NT2/D1 (cell line): ENCODE data around the gene DCC.
"Not testable (repeated sequence)": the region's sequence is repeated elsewhere in the genome, so short reads cannot be mapped to it uniquely, and the experiment has no call there.

Source experiments
- DNase-seq: peaks from one replicate; pipeline ENCODE4 v3.0.0-alpha.2; 2011; ENCODE audit warnings: low read depth, low spot score
- H3K27me3 ChIP-seq: 2 replicates; pipeline ENCODE4 v1.6.0; 2011; ENCODE audit warnings: mild to moderate bottlenecking; ENCODE audit not compliant: insufficient read length, insufficient read depth
- H3K36me3 ChIP-seq: 2 replicates; pipeline ENCODE4 v1.6.1; 2011; ENCODE audit warnings: mild to moderate bottlenecking, low read length, mixed read lengths; ENCODE audit not compliant: insufficient read depth, insufficient read length
- H3K4me1 ChIP-seq: 2 replicates; pipeline ENCODE4 v1.5.1; 2011; ENCODE audit not compliant: insufficient read depth, insufficient read length
- H3K4me3 ChIP-seq: 2 replicates; pipeline ENCODE4 v1.5.1; 2011; ENCODE audit warnings: low read depth; ENCODE audit not compliant: insufficient read length
- H3K9ac ChIP-seq: 2 replicates; pipeline ENCODE4 v1.6.0; 2011; ENCODE audit warnings: low read depth; ENCODE audit not compliant: insufficient read length
- H3K9me3 ChIP-seq: 2 replicates; pipeline ENCODE4 v1.5.1; 2011; ENCODE audit warnings: mild to moderate bottlenecking, low read length; ENCODE audit not compliant: insufficient read depth
- SUZ12 ChIP-seq: IDR thresholded peaks from 2 replicates; pipeline ENCODE4 v1.6.1; 2011; ENCODE audit not compliant: insufficient read length, insufficient read depth; ENCODE audit errors: extremely low read depth
- YY1 ChIP-seq: IDR thresholded peaks from 2 replicates; pipeline ENCODE4 v1.6.1; 2011; ENCODE audit not compliant: insufficient read length, insufficient read depth
- ZNF274 ChIP-seq: IDR thresholded peaks from 2 replicates; pipeline ENCODE4 v1.6.1; 2011; ENCODE audit warnings: mild to moderate bottlenecking, low read depth, low read length

DCC gene

DNA sequence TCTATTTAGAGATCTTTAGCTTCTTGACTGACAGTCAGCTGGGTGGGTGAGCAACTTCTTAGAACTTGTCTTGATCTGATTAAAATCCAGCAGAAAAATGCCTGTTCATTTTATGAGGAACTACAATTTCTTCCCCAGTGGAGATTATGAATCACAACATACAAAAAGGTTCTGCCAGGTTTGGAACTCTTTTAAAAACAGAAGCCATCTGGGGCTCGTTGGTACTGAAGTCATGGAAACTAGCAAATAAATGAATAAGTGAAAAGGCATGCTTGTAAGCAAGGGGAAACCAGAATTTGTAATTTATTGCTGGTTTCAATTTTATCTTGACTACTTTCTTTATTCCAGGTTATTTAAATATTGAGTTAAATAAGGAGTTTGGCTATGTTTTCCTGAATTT lies 1117.1 kb downstream of the DCC start:
- Histone ChIP-seq H3K9ac (no peak overlapping the region), H3K9me3 (no peaks in the 10 kb centered on the region), H3K4me1 (no peaks in the 10 kb centered on the region), H3K36me3 (no peaks in the 10 kb centered on the region), H3K4me3 (no peak overlapping the region), H3K27me3 (no peaks in the 10 kb centered on the region)
- no peak for DNase-seq
- TF ChIP-seq YY1 (no peak), ZNF274 (no peak), SUZ12 (no peak)

DNA sequence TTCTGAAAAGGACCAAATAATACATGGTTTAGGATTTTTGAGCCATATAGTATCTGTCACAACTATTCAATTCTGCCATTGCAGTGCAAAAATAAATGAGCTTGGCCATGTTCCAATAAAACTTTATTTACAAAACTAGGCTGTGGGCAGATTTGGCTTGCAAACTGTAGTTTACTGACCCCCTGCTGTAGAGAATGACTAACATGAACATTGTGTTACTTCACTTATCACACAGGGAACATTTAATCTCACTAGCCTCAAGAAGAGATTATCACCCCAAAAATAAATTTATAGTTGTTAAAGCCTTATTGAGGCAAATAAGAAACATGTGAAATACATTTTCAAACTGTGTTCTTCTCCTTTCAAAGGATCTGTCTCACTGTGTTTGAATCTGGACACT lies 1118.3 kb downstream of the DCC start:
- DNase-seq: no peak
- Histone ChIP-seq H3K9me3 (no peaks in the 10 kb centered on the region), H3K4me3 (no peak overlapping the region), H3K4me1 (no peaks in the 10 kb centered on the region), H3K36me3 (no peaks in the 10 kb centered on the region), H3K27me3 (no peaks in the 10 kb centered on the region), H3K9ac (no peak overlapping the region)
- TF ChIP-seq ZNF274 (no peak), SUZ12 (no peak), YY1 (no peak)

DNA sequence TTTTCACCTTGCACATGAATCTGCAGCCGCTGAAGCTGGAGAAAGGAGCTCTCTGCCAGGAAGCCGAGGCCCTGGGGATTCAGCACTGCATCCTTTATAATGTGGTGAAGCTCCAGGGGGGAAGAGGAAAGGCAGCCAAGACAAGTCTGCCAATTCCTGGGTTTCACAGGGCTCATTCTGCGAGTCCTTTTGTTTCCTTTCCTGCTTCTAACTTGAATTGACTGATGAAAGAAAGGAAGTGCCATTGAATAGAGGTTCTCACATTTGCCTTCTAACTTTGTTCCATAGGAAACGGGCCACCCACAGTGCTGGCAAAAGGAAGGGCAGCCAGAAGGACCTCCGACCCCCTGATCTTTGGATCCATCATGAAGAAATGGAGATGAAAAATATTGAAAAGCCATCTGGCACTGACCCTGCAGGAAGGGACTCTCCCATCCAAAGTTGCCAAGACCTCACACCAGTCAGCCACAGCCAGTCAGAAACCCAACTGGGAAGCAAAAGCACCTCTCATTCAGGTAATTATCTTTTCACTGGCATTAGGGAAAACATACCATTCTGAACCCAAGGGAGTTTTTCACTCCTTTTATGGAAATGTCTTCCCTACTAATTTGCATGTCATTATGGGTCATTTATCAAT lies 1119.1 kb downstream of the DCC start:
- no peak overlapping the region for H3K9ac ChIP-seq
- H3K9me3 ChIP-seq: no peaks in the 10 kb centered on the region
- H3K36me3 ChIP-seq: no peaks in the 10 kb centered on the region
- no peak for DNase-seq
- H3K4me1 ChIP-seq: no peaks in the 10 kb centered on the region
- H3K4me3 ChIP-seq: no peak overlapping the region
- H3K27me3 ChIP-seq: no peaks in the 10 kb centered on the region
- TF ChIP-seq ZNF274: no peak
- TF ChIP-seq SUZ12: no peak
- no peak for TF ChIP-seq YY1

DNA sequence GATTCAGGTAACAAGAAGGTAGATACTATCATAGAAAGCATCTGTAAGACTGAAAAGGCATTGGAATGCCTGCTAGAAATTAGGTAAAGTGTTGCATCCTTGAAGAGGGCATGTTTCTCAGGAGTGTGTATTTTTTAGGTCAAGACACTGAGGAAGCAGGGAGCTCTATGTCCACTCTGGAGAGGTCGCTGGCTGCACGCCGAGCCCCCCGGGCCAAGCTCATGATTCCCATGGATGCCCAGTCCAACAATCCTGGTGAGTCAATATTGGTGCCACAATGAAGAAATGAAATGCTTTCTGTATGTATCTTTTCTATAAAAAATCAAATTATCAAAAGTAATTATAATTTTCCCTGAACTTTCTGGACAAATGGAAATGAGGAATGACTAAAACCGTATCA lies 1127.8 kb downstream of the DCC start:
- Histone ChIP-seq H3K4me3 (no peak overlapping the region), H3K36me3 (no peaks in the 10 kb centered on the region), H3K9ac (no peak overlapping the region), H3K4me1 (no peaks in the 10 kb centered on the region), H3K27me3 (no peaks in the 10 kb centered on the region), H3K9me3 (no peaks in the 10 kb centered on the region)
- no peak for TF ChIP-seq SUZ12
- TF ChIP-seq YY1: no peak
- TF ChIP-seq ZNF274: no peak
- no peak for DNase-seq

DNA sequence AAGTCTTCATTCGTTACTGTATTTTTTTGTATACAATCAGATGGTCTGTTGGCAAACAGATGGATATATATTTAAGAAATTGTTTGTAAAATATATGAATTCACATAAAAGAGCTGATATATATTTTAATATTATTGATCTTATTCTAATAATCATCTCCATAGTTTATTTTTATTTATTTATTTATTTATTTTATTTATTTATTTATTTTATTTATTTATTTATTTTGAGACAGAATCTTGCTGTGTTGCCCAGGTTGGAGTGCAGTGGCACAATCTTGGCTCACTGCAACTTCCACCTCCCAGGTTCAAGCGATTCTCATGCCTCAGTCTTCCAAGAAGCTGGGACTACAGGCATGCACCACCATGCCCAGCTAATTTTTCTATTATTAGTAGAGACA lies 1128.2 kb downstream of the DCC start:
- H3K36me3 ChIP-seq, H3K9me3 ChIP-seq, H3K9ac ChIP-seq, H3K4me3 ChIP-seq, H3K27me3 ChIP-seq, H3K4me1 ChIP-seq, DNase-seq: not testable (repeated sequence)

DNA sequence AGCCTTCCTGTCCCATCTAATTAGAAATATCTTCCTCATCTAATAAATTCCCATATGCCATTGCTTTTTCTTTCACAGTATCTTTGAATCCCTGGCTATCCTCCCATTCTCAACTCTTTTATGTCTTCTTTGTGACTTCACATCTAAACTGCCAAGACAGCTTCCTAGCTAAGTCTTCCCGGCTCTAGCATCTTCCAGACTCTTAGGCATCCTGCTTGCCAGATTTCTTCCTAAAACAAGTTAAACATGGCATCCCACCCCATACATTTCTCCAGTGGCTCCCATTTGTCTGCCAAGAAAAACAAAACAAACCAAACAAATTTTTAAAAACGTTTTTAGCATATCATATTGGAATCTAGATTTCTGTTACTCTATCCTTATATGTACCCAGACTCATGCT lies 1132.5 kb downstream of the DCC start:
- Histone ChIP-seq H3K4me1 (no peaks in the 10 kb centered on the region), H3K9me3 (peaks cover 7% of the 10 kb centered on the region; the same call in 1 of the 2 replicates), H3K27me3 (no peaks in the 10 kb centered on the region), H3K4me3 (no peak overlapping the region), H3K9ac (no peak overlapping the region), H3K36me3 (no peaks in the 10 kb centered on the region)
- TF ChIP-seq SUZ12 (no peak), ZNF274 (no peak), YY1 (no peak)
- DNase-seq: no peak

DNA sequence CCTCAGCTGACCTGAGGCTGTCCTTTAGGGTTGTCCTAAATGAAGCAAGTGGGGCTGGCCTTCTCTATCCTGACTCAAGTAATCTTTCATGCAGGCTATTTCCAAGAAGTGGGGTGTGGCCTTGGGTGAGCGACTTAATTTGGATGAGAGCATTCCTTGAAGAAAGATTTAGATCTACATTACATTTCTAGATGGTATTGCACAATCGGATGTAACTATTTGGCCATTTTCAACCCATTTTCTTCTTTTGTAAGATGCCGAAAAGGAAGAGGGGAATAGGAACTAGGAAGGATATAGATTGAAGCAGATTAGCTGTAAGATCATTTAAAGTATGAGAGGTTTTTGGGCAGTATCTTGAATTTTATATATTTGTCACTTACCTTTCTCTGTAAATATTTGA lies 1138.2 kb downstream of the DCC start:
- no peaks in the 10 kb centered on the region for H3K4me1 ChIP-seq
- TF ChIP-seq YY1 (no peak), ZNF274 (no peak), SUZ12 (no peak)

More for the DNA sequence above, 1138.2 kb downstream of the DCC start:
- no peaks in the 10 kb centered on the region for H3K36me3 ChIP-seq
- no peaks in the 10 kb centered on the region for H3K27me3 ChIP-seq
- H3K9me3 ChIP-seq: peaks cover 7% of the 10 kb centered on the region; the same call in 1 of the 2 replicates
- H3K9ac ChIP-seq: no peak overlapping the region
- H3K4me3 ChIP-seq: no peak overlapping the region
- DNase-seq: no peak
